Breast epithelium (tissue), 4 donors: ENCODE measurements around the gene GATAD2A. TPM values are rescaled to one million over a fixed set of nuclear protein-coding genes. Genes with fewer than 3 reads are reported as not detected.

Source experiments
- DNase-seq, 2 donors: peaks; one replicate each; pipeline ENCODE4 v3.0.0-alpha.2; 2019; ENCODE audit warnings: low spot score in 2 of 2
- H3K27ac ChIP-seq, 2 donors: fragments of 200-600 bp; sonication (generic) in 1 of 2; one replicate each; pipeline ENCODE4 v1.5.1; 2016 to 2019; ENCODE audit warnings: mild to moderate bottlenecking in 1 of 2
- H3K27me3 ChIP-seq, 2 donors: fragments of 200-600 bp; sonication (generic) in 1 of 2; one replicate each; pipeline versions ENCODE4 v1.5.1 to v1.6.0; 2017 to 2019; ENCODE audit warnings: control low read depth in 1 of 2, mild to moderate bottlenecking in 1 of 2
- H3K36me3 ChIP-seq: fragments of 200-600 bp; one replicate; pipeline ENCODE4 v1.5.1; 2019
- H3K4me1 ChIP-seq, 2 donors: fragments of 200-600 bp; sonication (generic); one replicate each; pipeline ENCODE4 v1.5.1; 2016 to 2019; ENCODE audit warnings: control low read depth in 1 of 2
- H3K4me3 ChIP-seq, 3 donors: fragments of 200-600 bp; sonication (generic); 1 replicate in 2 of 3; 2 replicates in 1 of 3; pipeline ENCODE4 v1.5.1; 2016 to 2019; ENCODE audit warnings: mild to moderate bottlenecking in 3 of 3, moderate library complexity in 2 of 3
- H3K9me3 ChIP-seq, 2 donors: fragments of 200-600 bp; sonication (generic) in 1 of 2; one replicate each; pipeline ENCODE4 v1.5.1; 2016 to 2019; ENCODE audit warnings: control low read depth in 1 of 2
- CTCF ChIP-seq, 3 donors: fragments of 450-650 bp; IDR thresholded peaks; one replicate each; pipeline ENCODE4 v1.5.1; 2016 to 2017; ENCODE audit warnings: antibody characterized with exemption in 3 of 3, mild to moderate bottlenecking in 3 of 3, moderate library complexity in 3 of 3
- POLR2A ChIP-seq: fragments of 450-650 bp; IDR thresholded peaks from one replicate; pipeline ENCODE4 v1.6.1; 2016; ENCODE audit warnings: antibody characterized with exemption, mild to moderate bottlenecking, moderate library complexity
- POLR2AphosphoS5 ChIP-seq, 3 donors: sonication (generic); formaldehyde crosslinking; IDR thresholded peaks; one replicate each; pipeline ENCODE4 v1.6.1; 2017; ENCODE audit warnings: antibody characterized with exemption in 3 of 3
- intact Hi-C: fragments of 100-400 bp; cut with DNase I; formaldehyde crosslinking; loops from one replicate; pipeline ENCODE4 v1.15.1; 2023; ENCODE audit warnings: low total_unique reads
- total RNA-seq, 3 donors: library from RNA; depleted of rRNA; stranded (reverse); fragments of >200 nt; gene quantifications; one replicate each; pipeline ENCODE4 v1.1.0, GENCODE V29; 2016

Gene GATAD2A
- total RNA-seq, 3 donors from 2014 or later, result 29.1 to 38.7 (median 33.6) TPM

GRCh38 chr19:19384486-19384885 lies 21.0 kb upstream of the GATAD2A start:
- Histone ChIP-seq H3K27ac (peak overlapping the region in 1 of 2 donors; percentile 81), H3K4me1 (no peaks in the 10 kb centered on the region)

GRCh38 chr19:19385131-19385895 lies 20.2 kb upstream of the GATAD2A start:
- H3K4me1 ChIP-seq, result no peaks in the 10 kb centered on the region
- peak overlapping the region; percentile 68 to 90 (median 86) for H3K4me3 ChIP-seq
- peak overlapping the region; percentile 81 to 94 for H3K27ac ChIP-seq
- no peaks in the 10 kb centered on the region for H3K9me3 ChIP-seq
- intact Hi-C loops, result no loop called here
- H3K27me3 ChIP-seq, result no peaks in the 10 kb centered on the region
- TF ChIP-seq POLR2A (peak; percentile 48), POLR2AphosphoS5 (IDR thresholded peaks at IDR 0.05) (peak in 2 of 3 donors; percentile 37 to 70), CTCF (IDR thresholded peaks at IDR 0.05) (no peak)
- peak; percentile 100 for DNase-seq
- no peaks in the 10 kb centered on the region for H3K36me3 ChIP-seq

More at GRCh38 chr19:19384486-19384885, 21.0 kb upstream of the GATAD2A start:
- DNase-seq, result no peak
- TF ChIP-seq POLR2A (no peak), POLR2AphosphoS5 (IDR thresholded peaks at IDR 0.05) (no peak), CTCF (IDR thresholded peaks at IDR 0.05) (no peak)
- H3K9me3 ChIP-seq, result no peaks in the 10 kb centered on the region
- no peaks in the 10 kb centered on the region for H3K27me3 ChIP-seq
- intact Hi-C loops, result no loop called here
- H3K4me3 ChIP-seq, result peak overlapping the region; percentile 68 to 90 (median 86)
- H3K36me3 ChIP-seq, result no peaks in the 10 kb centered on the region

GRCh38 chr19:19385896-19386869 lies 19.3 kb upstream of the GATAD2A start:
- Histone ChIP-seq H3K4me3 (peak overlapping the region; percentile 68 to 90 (median 86)), H3K27ac (peak overlapping the region; percentile 81 to 94), H3K36me3 (no peaks in the 10 kb centered on the region), H3K9me3 (no peaks in the 10 kb centered on the region), H3K4me1 (no peaks in the 10 kb centered on the region), H3K27me3 (no peaks in the 10 kb centered on the region)
- no peak for DNase-seq
- TF ChIP-seq POLR2AphosphoS5 (IDR thresholded peaks at IDR 0.05) (no peak), POLR2A (no peak), CTCF (IDR thresholded peaks at IDR 0.05) (peak in 1 of 3 donors; percentile 16)
- intact Hi-C loops, result no loop called here

- Histone ChIP-seq H3K27me3 (no peaks in the 10 kb centered on the region), H3K4me3 (peak overlapping the region; percentile 68 to 90 (median 86)), H3K36me3 (no peaks in the 10 kb centered on the region), H3K4me1 (no peaks in the 10 kb centered on the region), H3K9me3 (no peaks in the 10 kb centered on the region), H3K27ac (peak overlapping the region; percentile 3 to 36)
- TF ChIP-seq CTCF (IDR thresholded peaks at IDR 0.05) (no peak), POLR2A (no peak), POLR2AphosphoS5 (IDR thresholded peaks at IDR 0.05) (no peak)
- intact Hi-C loops, result no loop called here
- no peak for DNase-seq
Observed at GRCh38 chr19:19387108-19387507, 18.4 kb upstream of the GATAD2A start.
